GM23338 (cell line): ENCODE measurements around the gene GLI3. TPM values are rescaled to one million over a fixed set of nuclear protein-coding genes. Genes with fewer than 3 reads are reported as not detected.

Experiments
- ATAC-seq: fragments of 200-7000 bp; cut with Tn5 transposase; 3 replicates; pipeline ENCODE4 v1.9.1; 2020
- DNase-seq: peaks from one replicate; pipeline ENCODE4 v3.0.0-alpha.2; 2015; ENCODE audit warnings: low spot score
- H2AFZ ChIP-seq: fragments of 200-600 bp; sonication (generic); 2 replicates; pipeline ENCODE4 v1.8.0; 2016; ENCODE audit warnings: antibody characterized with exemption, mild to moderate bottlenecking, moderate library complexity
- H3F3A ChIP-seq: fragments of 200-600 bp; sonication (generic); replicated peaks from 2 replicates; pipeline ENCODE4 v1.8.0; 2017; ENCODE audit warnings: antibody characterized with exemption, mixed run types, low read depth
- H3K27ac ChIP-seq: fragments of 200-600 bp; sonication (generic); 2 replicates; pipeline ENCODE4 v1.6.1; 2016; ENCODE audit warnings: low read depth
- H3K27me3 ChIP-seq: fragments of 200-600 bp; sonication (generic); 2 replicates; pipeline ENCODE4 v1.8.0; 2016; ENCODE audit warnings: mild to moderate bottlenecking, mixed run types, moderate library complexity; ENCODE audit not compliant: insufficient read depth
- H3K36me3 ChIP-seq: fragments of 200-600 bp; sonication (generic); 2 replicates; pipeline ENCODE4 v1.8.0; 2016; ENCODE audit warnings: mild to moderate bottlenecking; ENCODE audit not compliant: insufficient read depth
- H3K4me1 ChIP-seq: fragments of 200-600 bp; sonication (generic); 2 replicates; pipeline ENCODE4 v1.8.0; 2016; ENCODE audit warnings: mild to moderate bottlenecking, moderate library complexity; ENCODE audit not compliant: insufficient read depth
- H3K4me2 ChIP-seq: fragments of 200-600 bp; sonication (generic); 2 replicates; pipeline ENCODE4 v1.7.1; 2017; ENCODE audit warnings: mixed run types
- H3K4me3 ChIP-seq: fragments of 200-600 bp; sonication (generic); 2 replicates; pipeline ENCODE4 v1.6.1; 2016; ENCODE audit warnings: mixed run types
- H3K79me2 ChIP-seq: fragments of 200-600 bp; sonication (generic); replicated peaks from 2 replicates; pipeline ENCODE4 v1.8.0; 2017; ENCODE audit warnings: mild to moderate bottlenecking; ENCODE audit not compliant: insufficient read depth
- H3K9me2 ChIP-seq: fragments of 200-600 bp; sonication (generic); 2 replicates; pipeline ENCODE4 v1.8.0; 2017; ENCODE audit not compliant: insufficient read depth
- H4K20me1 ChIP-seq: fragments of 200-600 bp; sonication (generic); replicated peaks from 2 replicates; pipeline ENCODE4 v1.8.0; 2017; ENCODE audit warnings: mild to moderate bottlenecking; ENCODE audit not compliant: insufficient read depth
- H3K27ac Mint-ChIP-seq: 2 replicates; pipeline ENCODE4 v1.8.0; 2020; ENCODE audit warnings: inconsistent platforms, mild to moderate bottlenecking, moderate library complexity, mixed read lengths
- H3K27me3 Mint-ChIP-seq: 3 replicates; pipeline ENCODE4 v1.8.0; 2022; ENCODE audit warnings: low read depth, mild to moderate bottlenecking, moderate library complexity, mixed read lengths, inconsistent platforms; ENCODE audit not compliant: insufficient read depth, poor library complexity
- H3K36me3 Mint-ChIP-seq: 3 replicates; pipeline ENCODE4 v1.8.0; 2021; ENCODE audit warnings: low read depth, mild to moderate bottlenecking, inconsistent platforms, moderate library complexity, mixed read lengths
- H3K4me1 Mint-ChIP-seq: 3 replicates; pipeline ENCODE4 v1.8.0; 2020; ENCODE audit warnings: mild to moderate bottlenecking, inconsistent platforms, mixed read lengths
- H3K4me3 Mint-ChIP-seq: 3 replicates; pipeline ENCODE4 v1.8.0; 2021; ENCODE audit warnings: moderate library complexity, mild to moderate bottlenecking, inconsistent platforms, mixed read lengths
- H3K9me3 Mint-ChIP-seq: 3 replicates; pipeline ENCODE4 v1.8.0; 2020; ENCODE audit warnings: moderate library complexity, mild to moderate bottlenecking, inconsistent platforms, mixed read lengths
- CREB1 ChIP-seq: fragments of 250-450 bp; sonication (Bioruptor Pico); IDR thresholded peaks from 2 replicates; pipeline ENCODE4 v1.5.0; 2020; ENCODE audit warnings: low read depth, mild to moderate bottlenecking, moderate library complexity
- CTCF ChIP-seq, 2 experiments: fragments of 200-600 bp in 1 of 2; sonication (generic) in 1 of 2; conservative IDR thresholded peaks; 2 replicates each; pipeline versions ENCODE4 v1.5.1 to v1.6.1; 2016 to 2017; ENCODE audit warnings: antibody characterized with exemption in 2 of 2, low read depth in 2 of 2, mild to moderate bottlenecking in 2 of 2, moderate library complexity in 1 of 2
- ETS1 ChIP-seq: IDR thresholded peaks from 2 replicates; pipeline ENCODE4 v1.6.1; 2016; ENCODE audit warnings: antibody characterized with exemption
- EZH2 ChIP-seq: fragments of 200-600 bp; sonication (generic); IDR thresholded peaks from one replicate; pipeline ENCODE4 v1.8.0; 2017; ENCODE audit warnings: antibody characterized with exemption, mild to moderate bottlenecking, low read depth; ENCODE audit not compliant: unreplicated experiment
- EZH2phosphoT487 ChIP-seq: fragments of 200-600 bp; sonication (generic); IDR thresholded peaks from one replicate; pipeline ENCODE4 v1.8.1; 2018; ENCODE audit warnings: antibody characterized with exemption; ENCODE audit not compliant: unreplicated experiment
- JUNB ChIP-seq: IDR thresholded peaks from one replicate; pipeline ENCODE4 v1.6.1; 2016; ENCODE audit warnings: antibody characterized with exemption; ENCODE audit not compliant: unreplicated experiment
- NANOG ChIP-seq: IDR thresholded peaks from 2 replicates; pipeline ENCODE4 v1.6.1; 2016; ENCODE audit warnings: antibody characterized with exemption, borderline replicate concordance
- POLR2AphosphoS5 ChIP-seq: IDR thresholded peaks from 2 replicates; pipeline ENCODE4 v1.6.1; 2016; ENCODE audit warnings: antibody characterized with exemption, low read depth
- REST ChIP-seq: IDR thresholded peaks from one replicate; pipeline ENCODE4 v1.6.1; 2018; ENCODE audit warnings: antibody characterized with exemption; ENCODE audit not compliant: unreplicated experiment
- ZNF114 ChIP-seq: fragments of 250-450 bp; sonication (Bioruptor Pico); IDR thresholded peaks from 2 replicates; pipeline ENCODE4 v1.5.0; 2020; ENCODE audit warnings: mild to moderate bottlenecking, moderate library complexity
- ZNF331 ChIP-seq: fragments of 250-450 bp; sonication (Bioruptor Pico); IDR thresholded peaks from 2 replicates; pipeline ENCODE4 v1.5.0; 2020; ENCODE audit warnings: low read depth, mild to moderate bottlenecking, moderate library complexity
- polyA plus RNA-seq: library from polyadenylated mRNA; unstranded; fragments of >200 nt; fragmentation: Nextera tagmentation; extraction: Ambion mirVana; gene quantifications from 2 replicates; pipeline ENCODE4 v1.2.1, GENCODE V29; 2016
- total RNA-seq: library from RNA; depleted of rRNA; stranded (reverse); fragments of >200 nt; shearing (Covaris generic); gene quantifications from 2 replicates; pipeline ENCODE4 v1.2.3, GENCODE V29; 2014

GLI3 gene
- total and polyA plus RNA-seq, 2 experiments from 2014 or later = 16.1 to 17.9 TPM

- Histone ChIP-seq H4K20me1 (peaks cover 7% of the 10 kb centered on the region), H3K27ac (no peak overlapping the region), H3K4me1 (no peaks in the 10 kb centered on the region), H3K36me3 (no peaks in the 10 kb centered on the region), H2AFZ (no peak overlapping the region), H3K79me2 (peaks cover 14% of the 10 kb centered on the region), H3F3A (no peaks in the 10 kb centered on the region), H3K9me2 (no peaks in the 10 kb centered on the region), H3K27me3 (no peaks in the 10 kb centered on the region), H3K4me3 (no peak overlapping the region), H3K4me2 (no peak overlapping the region)
- H3K4me1 Mint-ChIP-seq = peaks cover 12% of the 10 kb centered on the region; the same call in 2 of the 3 replicates
- no peak overlapping the region for H3K4me3 Mint-ChIP-seq
- no peaks in the 10 kb centered on the region for H3K9me3 Mint-ChIP-seq
- ATAC-seq (no peak), DNase-seq (no peak)
- TF ChIP-seq JUNB (no peak), NANOG (no peak), ETS1 (no peak), ZNF331 (no peak), CREB1 (CRISPR knock-in tag) (no peak), CTCF (conservative IDR thresholded peaks at IDR 0.05; ENCODE audit: low read depth in 2 of 2) (no peak), ZNF114 (CRISPR knock-in tag) (no peak), EZH2 (no peak), POLR2AphosphoS5 (no peak), REST (no peak), EZH2phosphoT487 (no peak)
- H3K27ac Mint-ChIP-seq = no peak overlapping the region
- H3K27me3 Mint-ChIP-seq = peaks cover 4% of the 10 kb centered on the region
- peaks cover 21% of the 10 kb centered on the region for H3K36me3 Mint-ChIP-seq
Observed at GRCh38 chr7:42175834-42176723, 60.9 kb downstream of the GLI3 start.
